HG03280 (cell line): ENCODE data around the gene CUX1.

Experiments
- ATAC-seq: cut with Tn5 transposase; IDR thresholded peaks from one replicate; pipeline ENCODE4 v1.9.1; 2021; ENCODE audit warnings: mild to moderate bottlenecking, moderate library complexity; ENCODE audit not compliant: unreplicated experiment

The CUX1 gene, protein sequence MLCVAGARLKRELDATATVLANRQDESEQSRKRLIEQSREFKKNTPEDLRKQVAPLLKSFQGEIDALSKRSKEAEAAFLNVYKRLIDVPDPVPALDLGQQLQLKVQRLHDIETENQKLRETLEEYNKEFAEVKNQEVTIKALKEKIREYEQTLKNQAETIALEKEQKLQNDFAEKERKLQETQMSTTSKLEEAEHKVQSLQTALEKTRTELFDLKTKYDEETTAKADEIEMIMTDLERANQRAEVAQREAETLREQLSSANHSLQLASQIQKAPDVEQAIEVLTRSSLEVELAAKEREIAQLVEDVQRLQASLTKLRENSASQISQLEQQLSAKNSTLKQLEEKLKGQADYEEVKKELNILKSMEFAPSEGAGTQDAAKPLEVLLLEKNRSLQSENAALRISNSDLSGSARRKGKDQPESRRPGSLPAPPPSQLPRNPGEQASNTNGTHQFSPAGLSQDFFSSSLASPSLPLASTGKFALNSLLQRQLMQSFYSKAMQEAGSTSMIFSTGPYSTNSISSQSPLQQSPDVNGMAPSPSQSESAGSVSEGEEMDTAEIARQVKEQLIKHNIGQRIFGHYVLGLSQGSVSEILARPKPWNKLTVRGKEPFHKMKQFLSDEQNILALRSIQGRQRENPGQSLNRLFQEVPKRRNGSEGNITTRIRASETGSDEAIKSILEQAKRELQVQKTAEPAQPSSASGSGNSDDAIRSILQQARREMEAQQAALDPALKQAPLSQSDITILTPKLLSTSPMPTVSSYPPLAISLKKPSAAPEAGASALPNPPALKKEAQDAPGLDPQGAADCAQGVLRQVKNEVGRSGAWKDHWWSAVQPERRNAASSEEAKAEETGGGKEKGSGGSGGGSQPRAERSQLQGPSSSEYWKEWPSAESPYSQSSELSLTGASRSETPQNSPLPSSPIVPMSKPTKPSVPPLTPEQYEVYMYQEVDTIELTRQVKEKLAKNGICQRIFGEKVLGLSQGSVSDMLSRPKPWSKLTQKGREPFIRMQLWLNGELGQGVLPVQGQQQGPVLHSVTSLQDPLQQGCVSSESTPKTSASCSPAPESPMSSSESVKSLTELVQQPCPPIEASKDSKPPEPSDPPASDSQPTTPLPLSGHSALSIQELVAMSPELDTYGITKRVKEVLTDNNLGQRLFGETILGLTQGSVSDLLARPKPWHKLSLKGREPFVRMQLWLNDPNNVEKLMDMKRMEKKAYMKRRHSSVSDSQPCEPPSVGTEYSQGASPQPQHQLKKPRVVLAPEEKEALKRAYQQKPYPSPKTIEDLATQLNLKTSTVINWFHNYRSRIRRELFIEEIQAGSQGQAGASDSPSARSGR (N-terminal part only)

DNA sequence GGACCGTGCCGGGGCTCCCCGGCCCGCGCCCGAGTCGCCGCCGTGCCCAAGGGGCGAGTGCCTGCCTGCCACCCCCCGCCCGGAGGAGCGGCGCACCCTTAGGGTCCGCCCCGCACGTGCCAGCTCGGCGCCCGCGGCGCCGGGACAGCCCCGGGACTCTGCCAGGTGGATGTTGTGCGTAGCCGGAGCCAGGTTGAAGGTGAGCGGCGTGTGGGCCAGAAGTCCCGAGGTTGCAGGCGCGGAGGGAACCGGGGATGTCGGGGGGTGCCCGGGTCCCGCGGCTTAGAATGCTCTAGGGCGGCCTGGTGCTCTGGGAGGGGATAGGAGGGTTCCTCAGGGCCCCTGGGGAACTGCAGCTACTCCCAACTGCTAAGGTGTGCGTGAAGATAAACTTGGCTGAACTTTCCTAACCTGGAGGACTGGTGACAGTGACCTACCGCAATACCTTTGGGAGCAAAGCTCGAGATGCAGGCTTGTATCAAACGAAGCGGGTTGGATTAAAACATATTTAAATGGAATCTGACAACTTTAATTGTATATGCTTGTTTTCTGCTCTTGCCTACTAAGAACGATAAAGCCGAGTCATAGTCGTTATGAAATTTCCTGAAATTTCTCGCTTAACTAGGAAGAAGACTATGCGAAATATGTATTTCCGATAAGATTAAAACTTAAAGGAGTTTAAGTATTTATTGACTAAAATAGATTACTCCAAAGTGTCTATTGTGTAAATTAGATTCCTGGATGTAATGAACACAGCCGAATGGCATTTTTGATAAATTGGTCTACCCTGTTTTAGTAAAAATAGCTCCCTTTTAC lies at the start of gene CUX1:
Gene CUX1, plus strand, starts transcription at position 156 of the 816 bp plus-strand sequence. Its CDS starts 14 bp downstream, at position 170.
- no peak for ATAC-seq

DNA sequence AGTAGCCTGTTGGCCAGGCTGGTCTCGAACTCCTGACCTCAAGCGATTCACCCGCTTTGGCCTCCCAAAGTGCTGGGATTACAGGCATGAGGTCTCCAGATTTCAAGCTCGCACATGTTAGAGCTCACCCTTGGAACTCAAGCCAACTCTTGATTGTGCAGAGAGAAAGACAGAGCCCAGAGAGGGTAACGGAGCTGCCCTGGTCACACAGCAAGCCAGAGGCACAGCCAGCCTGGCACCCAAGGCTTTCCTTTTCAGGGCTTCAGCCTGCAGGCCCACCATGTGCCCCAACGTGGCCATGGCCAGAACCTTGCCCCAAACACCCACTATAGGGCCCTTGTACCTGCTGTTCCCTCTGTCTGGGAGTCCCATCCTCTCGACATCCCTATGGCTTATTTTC lies 49.1 kb upstream of the CUX1 start:
- ATAC-seq: no peak

DNA sequence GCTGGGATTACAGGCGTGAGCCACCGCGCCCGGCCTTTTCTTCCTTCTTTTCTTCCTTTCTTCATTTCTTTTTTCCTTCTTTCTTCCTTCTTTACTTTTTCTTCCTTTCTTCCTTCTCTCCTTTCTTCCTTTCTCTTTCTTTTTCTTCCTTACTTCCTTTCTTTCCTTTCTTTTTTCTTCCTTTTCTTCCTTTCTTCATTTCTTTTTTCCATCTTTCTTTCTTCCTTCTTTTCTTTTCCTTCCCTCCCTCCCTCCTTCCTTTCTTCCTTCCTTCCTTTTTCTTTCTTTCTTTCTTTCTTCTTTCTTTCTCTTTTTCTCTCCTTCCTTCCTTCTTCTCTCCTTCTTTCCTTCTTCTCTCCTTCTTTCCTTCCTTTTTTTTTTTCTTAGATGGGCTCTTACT lies 47.0 kb upstream of the CUX1 start:
- no peak for ATAC-seq

DNA sequence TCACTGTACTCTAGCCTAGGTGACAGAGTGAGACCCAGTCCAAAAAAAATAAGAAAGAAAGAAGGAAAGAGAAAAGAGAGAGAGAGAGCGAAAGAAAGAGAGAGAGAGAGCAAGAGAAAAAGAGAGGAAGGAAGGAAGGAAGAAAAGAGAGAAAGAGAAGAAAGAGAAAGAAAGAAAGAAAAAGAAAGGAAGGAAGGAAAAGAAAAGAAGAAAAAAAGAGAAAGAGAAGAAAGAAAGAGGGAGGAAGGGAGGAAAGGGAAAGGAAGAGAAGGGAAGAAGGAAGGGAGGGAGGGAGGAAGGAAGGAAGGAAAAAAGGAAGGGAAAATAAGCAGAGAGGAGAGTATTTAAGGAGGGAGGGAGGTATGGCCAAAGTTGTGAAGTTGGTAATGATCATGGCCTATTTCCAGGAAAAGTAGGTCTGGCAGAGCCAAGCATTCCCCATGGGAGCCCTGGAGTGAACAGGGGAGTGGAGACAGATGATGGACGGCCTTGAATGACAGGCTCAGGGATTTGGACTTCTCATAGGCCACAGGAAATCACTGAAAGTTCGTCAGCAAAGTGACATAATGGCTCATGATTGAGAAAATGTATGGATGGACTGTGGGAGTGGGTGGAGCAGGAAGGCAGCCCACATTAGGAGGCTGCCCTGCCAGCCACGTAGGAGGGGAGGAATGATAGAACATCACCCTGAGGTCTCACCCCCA lies 44.8 kb upstream of the CUX1 start:
- no peak for ATAC-seq

DNA sequence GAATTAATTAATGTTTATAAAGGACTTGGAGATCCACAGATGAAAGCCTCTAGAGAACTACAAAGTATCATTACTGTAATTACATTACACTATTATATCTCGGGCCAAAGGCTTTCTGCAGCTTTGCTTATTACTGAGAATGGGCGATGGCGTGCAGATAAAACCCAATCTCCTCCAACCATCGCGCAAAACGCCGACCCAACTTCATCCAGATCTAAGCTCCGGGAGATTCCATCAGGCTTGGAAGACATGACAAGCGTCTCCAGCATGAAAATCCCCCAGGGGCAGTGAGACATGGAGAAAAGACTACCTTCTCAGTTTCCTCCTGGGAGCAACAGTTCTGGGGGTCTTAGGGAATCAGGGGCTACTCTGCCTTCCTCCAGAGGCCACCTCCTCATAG lies 42.2 kb upstream of the CUX1 start:
- ATAC-seq: no peak

DNA sequence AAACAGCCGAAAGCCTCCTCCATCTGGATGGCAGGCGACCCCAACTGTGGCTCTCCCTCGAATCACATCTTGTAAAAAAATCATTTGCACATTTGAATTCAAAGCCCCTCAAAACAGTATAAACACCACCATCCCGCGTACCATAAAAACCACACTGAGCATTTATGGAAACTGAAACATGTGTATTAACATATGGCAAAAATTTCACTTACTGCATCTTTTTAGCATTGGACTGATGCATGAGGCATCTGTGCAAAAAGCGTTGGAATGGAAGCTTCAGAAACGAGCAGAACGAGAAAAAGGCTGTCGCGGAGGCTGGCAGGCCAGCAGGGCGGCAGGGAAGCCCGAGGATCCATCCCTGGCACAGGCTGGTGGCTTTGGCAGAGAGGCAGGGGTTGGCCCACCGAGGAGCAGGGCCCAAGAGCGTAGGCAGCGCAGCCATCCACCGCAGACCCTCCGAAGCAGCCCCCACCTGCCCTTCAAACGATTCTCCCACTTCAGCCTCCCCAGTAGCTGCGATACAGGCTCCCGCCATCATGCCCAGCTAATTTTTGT lies 39.3 kb upstream of the CUX1 start:
- ATAC-seq: no peak

DNA sequence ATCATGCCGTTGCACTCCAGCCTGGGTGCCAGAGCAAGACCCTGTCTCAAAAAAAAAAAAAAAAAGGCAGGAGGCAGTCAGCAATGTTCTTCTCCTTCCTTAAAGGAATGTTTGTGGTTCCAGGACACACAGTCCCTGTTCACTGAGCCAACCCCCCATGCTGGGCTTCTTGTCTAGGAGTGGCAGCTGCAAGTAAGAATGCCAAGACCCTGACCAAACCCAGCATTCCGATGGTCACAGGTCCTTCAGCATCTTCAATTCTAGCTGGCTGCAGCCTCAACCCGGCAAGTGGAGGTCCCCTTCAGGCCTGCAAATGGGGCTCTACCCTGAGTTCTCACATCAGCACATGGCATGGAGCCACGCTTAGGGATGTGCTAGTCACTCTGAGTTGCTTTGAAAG lies 38.2 kb upstream of the CUX1 start:
- no peak for ATAC-seq

DNA sequence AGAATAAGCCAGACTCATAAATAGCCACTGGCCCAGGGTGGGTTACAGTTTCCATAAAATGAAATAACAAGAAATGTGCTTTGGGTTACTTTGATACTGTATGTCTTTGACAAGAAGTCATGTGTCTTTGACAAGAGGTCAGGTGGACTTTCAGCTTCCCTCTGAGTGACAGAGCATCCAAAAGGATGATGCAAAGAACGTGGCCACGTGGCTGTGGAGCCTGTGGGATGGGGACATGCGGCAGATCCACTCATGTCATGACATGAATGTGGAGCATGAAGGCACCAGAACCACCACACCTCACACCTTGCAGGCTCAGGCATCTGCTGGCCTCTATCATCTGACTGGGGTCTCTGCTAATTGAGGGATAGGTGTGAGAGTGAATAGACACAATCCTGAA lies 37.1 kb upstream of the CUX1 start:
- no peak for ATAC-seq

DNA sequence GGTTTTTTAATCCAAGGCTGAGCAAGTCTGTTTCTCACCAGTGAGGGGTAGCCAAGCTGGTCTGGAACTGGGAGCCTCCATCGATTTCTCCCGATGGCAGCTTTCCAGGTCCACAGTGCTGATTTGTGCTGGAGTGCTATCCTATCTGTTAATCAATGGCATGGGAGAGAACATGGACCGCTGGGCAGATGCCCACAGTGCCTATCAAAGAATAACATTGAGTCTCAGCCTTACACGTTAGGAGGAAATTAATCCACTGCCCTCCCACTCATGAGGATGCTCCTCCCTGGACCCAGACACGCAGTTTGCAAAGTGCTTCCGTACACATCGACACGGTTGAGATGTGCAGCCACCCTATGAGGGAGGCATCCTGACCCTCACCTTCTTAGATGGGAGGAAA lies 36.0 kb upstream of the CUX1 start:
- no peak for ATAC-seq

DNA sequence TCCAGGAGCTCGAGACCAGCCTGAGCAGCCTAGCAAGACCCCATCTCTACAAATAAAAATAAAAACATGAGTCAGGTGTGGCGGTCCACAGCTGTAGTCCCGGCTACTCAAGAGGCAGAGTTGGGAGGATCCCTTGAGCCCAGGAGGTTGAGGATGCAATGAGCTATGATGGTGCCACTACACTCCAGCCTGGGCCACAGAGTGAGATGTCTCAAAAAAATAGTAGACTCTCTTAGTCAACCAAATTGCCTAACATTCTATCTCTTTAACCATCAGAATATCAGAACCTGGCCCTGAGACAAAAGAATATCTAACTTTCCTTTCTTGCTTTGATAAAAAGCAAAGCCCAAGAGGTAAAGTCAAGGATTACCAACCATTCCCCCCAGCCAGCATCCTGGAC lies 35.0 kb upstream of the CUX1 start:
- ATAC-seq: no peak

DNA sequence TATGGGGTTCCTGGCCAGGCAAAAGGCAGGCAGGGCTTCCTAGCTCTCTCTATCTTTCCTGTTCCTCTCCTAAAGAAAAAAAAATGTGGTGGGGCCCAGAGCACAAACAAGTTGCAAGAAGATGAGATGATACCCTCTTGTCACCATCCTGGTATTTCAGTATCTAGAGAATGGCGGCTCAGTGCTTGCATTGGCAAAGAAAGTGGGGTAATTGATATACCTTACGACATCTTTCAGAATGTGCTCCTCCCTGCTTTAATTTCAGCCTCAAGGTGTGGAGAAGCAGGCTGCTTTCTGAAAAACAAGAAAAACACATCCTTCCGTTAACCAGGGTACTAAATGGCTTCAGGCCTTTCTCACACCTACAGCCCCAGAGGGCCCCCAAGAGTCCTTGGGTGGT lies 34.5 kb upstream of the CUX1 start:
- ATAC-seq: no peak

DNA sequence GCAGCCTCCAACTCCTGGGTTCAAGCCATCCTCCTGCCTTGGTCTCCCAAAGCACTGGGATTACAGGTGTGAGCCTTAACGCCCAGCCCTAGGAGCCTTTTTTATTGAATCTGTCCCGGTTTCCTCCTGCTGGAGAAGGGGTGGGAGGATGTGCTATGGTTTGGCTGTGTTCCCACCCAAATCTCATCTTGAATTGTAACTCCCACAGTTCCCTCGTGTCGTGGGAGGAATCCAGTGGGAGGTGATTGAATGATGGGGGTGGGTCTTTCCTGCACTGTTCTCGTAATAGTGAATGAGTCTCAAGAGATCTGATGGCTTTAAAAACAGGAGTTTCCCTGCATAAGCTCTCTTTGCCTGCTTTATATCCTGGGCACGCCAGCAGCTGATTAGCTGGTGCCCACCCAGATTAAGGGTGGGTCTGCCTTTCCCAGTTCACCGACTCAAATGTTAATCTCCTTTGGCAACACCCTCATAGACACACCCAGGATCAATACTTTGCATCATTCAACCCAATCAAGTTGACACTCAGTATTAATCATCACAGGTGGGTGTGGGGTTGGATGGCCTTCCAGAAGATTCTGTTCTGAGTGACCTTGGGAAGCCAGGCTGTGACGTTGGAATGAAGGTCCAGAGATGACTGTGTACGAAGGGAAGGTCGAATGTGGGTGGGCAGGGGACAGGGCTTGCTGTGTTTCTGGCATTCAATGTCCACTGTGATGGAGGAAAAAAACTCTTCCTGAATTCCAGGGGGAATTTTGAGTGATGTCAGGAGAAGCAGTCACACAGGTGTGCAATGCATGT lies 33.8 kb upstream of the CUX1 start:
- no peak for ATAC-seq

DNA sequence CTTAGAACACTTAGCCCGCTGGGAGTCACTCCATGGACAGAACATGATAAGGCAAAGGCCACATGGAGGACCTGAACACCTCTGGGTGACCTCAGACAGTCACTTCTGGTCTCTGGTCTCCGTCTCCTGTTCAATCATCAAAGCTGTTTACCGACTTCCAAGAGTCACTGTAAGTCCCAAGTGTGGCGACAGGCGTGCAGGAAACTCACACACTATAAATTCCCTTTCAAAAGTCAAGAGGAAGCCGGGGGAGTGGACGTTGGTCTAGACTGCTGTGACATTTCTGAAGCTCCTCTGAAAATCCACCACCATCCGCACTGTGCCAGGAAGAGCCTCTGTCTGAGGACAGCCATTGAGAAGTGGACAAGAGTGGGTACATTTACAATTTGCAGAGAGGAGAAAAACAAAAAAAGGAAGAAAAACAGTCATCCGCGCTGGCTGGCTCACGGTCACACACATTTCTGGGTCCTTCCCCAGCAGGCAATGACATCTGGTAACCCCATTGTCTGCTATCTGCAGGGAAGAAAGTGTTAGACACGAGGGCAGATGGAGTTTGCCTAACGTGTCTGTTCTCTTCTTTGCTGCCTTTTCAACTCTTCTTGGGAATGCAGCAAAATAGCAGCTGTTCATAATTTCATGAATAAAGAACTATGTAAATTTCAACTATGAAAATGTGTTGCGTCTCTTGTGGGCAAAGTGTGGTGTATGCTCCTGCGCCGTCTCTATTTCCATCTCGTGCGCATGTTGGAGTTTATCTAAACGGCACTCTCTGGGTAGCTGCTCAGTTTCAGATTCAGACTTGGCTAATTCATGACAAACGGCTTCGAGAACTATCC lies 32.9 kb upstream of the CUX1 start:
- no peak for ATAC-seq

DNA sequence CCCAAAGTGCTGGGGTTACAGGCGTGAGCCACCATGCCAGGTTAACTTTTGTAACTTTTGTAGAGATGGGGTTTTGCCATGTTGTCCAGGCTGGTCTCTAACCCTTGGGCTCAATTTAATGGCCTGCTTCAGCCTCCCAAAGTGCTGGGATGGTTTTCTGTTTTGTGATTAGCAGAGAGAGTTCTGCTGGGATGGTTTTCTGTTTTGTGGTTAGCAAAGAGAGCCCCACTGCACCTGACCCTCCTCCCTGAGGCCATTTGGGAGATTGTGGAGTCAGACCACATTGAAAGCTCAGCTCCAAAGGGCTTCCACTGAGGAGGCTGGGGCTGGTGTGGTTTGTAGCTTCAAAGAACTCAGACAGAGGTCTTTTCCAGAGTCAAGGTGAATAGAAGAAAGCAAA lies 29.6 kb upstream of the CUX1 start:
- ATAC-seq: no peak

DNA sequence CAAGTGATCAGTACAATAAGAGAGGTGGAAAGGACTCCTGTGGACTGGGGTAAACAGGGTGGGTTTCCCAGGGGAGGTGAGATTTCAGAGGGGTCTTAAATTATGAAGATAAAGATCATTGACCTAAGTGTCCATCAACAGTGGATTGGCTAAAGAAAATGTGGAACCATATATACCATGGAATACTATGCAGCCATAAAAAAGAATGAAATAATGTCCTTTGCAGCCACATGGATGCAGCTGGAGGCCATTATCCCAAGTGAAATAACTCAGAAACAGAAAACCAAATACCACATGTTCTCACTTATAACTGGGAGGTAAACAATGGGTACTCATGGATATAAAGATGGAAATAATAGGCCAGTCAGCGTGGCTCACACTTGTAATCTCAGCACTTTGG lies 28.9 kb upstream of the CUX1 start:
- ATAC-seq: no peak

DNA sequence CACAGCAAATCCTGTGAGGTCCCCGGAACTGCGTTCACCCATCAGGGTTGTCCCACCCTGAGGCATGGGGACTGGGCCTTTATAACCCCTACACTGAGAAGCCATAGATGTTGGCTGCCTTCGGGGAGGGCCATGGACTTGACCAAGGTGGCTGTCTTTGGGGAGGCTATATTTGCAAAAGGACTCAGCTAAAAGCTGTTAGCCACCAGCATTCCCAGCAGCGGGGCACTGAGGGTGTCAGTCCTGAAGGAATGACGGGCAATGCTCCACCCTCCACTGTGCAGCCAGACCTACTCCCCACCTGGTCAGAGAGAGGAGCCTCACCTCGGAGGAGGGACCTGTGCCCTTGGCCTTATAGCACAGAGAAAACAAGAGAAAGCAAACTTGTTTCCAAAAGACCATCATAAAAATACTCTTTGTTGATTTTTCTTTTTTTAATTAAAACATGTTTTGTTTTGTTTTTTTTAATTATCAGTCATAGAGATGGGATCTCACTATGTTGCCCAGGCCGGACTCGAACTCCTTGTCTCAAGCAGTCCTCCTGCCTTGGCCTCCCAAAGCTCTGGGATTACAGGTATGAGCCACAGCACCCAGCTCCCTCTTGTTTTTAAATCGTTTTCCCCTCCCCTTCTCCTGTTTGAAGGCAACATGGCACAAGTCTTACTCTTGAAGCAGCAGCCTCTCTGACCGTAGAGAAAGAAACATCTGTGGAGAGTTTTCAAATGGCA lies 26.7 kb upstream of the CUX1 start:
- ATAC-seq: no peak

DNA sequence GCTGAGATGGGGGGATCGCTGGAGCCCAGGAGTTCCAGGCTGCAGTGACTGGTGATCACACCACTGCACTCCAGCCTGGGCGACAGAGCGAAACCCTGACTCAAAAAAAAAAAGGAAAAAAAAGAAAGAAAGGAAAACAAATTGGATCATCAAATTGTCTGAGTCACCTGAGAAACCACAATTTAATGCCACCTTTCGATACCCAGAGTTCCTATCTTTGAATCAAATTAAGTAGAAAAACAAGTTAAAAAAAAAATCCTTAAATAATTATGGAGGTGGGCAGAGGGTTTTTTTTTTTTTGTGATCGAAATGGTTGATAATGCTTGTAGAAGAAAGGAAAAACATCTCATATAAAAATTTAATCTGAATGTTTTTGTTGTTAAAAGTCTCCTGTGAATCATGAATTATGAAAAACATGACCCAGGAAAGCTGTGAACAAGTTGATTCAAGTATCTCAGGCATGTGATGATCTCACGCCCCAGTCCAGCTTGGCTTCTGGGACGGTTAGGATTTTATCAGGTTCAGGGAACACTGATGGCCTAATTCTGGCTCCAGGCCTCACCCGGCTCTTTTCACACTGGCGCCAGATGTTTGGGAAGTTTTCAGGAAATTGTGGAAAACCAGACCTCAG lies 25.3 kb upstream of the CUX1 start:
- ATAC-seq: no peak
